Activated CD4-positive, alpha-beta T cell treated with anti-CD3 and anti-CD28 coated beads, Interleukin-2, amount 10 ng/mL, durations not matched to agents 7 days and 5 days (primary cell): ENCODE measurements around the gene RGS16. TPM values are rescaled to one million over a fixed set of nuclear protein-coding genes. Genes with fewer than 3 reads are reported as not detected.
"Not testable (repeated sequence)": the region's sequence is repeated elsewhere in the genome, so short reads cannot be mapped to it uniquely, and the experiment has no call there.

Source experiments
- CTCF ChIA-PET: fragments of 350-600 bp; sonication (Branson Sonifier 250); formaldehyde crosslinking; loops from one replicate; lab custom pipeline; 2021; ENCODE audit warnings: antibody characterized with exemption; lab: Charles Lee
- POLR2A ChIA-PET: fragments of 350-600 bp; sonication (Branson Sonifier 250); formaldehyde crosslinking; loops from one replicate; lab custom pipeline; 2021; ENCODE audit warnings: antibody characterized with exemption; lab: Charles Lee
- DNase-seq: peaks from one replicate; pipeline ENCODE4 v3.0.0-alpha.2; 2020
- H3K27ac Mint-ChIP-seq: one replicate; pipeline ENCODE4 v1.8.0; 2021; ENCODE audit warnings: mild to moderate bottlenecking, moderate library complexity, mixed read lengths
- H3K27me3 Mint-ChIP-seq: one replicate; pipeline ENCODE4 v1.8.0; 2021; ENCODE audit warnings: mixed read lengths
- H3K36me3 Mint-ChIP-seq: one replicate; pipeline ENCODE4 v1.8.0; 2021; ENCODE audit warnings: low read depth, mixed read lengths
- H3K4me1 Mint-ChIP-seq: one replicate; pipeline ENCODE4 v1.8.0; 2021; ENCODE audit warnings: mixed read lengths
- H3K4me3 Mint-ChIP-seq: one replicate; pipeline ENCODE4 v1.8.0; 2021; ENCODE audit warnings: mild to moderate bottlenecking, moderate library complexity, mixed read lengths
- H3K9me3 Mint-ChIP-seq: one replicate; pipeline ENCODE4 v1.8.0; 2021; ENCODE audit warnings: mixed read lengths
- total RNA-seq, 2 experiments: library from RNA; stranded (reverse); gene quantifications; one replicate each; pipeline ENCODE4 v1.2.3, GENCODE V29; 2021

RGS16 gene
- total RNA-seq, 2 experiments from 2014 or later = 1.9 to 2.0 TPM

DNA sequence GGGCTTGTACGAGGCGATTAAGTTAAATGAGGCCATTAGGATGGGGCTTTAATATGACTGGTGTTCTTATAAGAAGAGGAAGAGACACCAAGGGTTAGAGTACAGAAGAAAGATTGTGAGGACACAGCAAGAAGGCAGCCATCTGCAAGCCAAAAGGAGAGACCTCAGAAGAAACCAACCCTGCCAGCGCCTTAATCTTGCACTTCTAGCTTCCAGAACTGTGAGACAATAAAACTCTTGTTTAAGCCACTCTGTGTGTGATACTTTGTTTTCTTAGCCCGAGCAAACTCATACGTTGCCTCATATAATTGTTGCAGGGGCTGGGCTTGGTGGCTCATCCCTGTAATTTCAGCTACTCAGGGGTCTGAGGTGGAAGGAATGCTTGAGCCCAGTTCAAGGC, 33.6 kb upstream of the RGS16 start:
- CTCF ChIA-PET = interaction anchor here (1.7 kb wide), 1 partner anchor 29 kb away, joined by 6 read pairs; no protein-coding TSS in a partner anchor
- peaks cover 4% of the 10 kb centered on the region for H3K4me1 Mint-ChIP-seq
- POLR2A ChIA-PET = no interaction called here
- peaks cover 23% of the 10 kb centered on the region for H3K27me3 Mint-ChIP-seq
- no peak for DNase-seq
- H3K36me3 Mint-ChIP-seq = no peaks in the 10 kb centered on the region
- H3K4me3 Mint-ChIP-seq = no peak overlapping the region
- H3K27ac Mint-ChIP-seq = no peak overlapping the region
- H3K9me3 Mint-ChIP-seq = no peaks in the 10 kb centered on the region

DNA sequence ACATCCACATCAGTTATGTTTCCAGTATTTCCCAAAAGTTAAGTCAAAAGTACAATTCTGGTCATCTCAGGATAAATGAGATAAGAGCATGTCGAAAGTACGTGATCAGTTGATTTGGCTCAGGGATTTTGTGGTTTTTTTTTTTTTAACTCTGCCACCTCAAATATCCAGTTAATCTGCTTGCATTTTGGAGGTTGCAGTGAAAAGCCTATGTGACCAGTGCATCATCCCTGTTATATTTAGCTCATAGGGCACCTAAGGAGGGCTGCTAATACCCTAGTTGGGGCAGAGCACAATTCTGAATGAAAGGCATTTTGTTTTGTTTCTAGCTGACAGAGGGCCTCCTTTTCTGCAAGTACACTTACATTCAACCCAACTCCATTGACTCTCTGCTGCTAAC, 31.7 kb upstream of the RGS16 start:
- H3K27me3 Mint-ChIP-seq = peaks cover 34% of the 10 kb centered on the region
- H3K4me3 Mint-ChIP-seq = no peak overlapping the region
- no peaks in the 10 kb centered on the region for H3K9me3 Mint-ChIP-seq
- DNase-seq = no peak
- H3K27ac Mint-ChIP-seq = no peak overlapping the region
- peaks cover 13% of the 10 kb centered on the region for H3K4me1 Mint-ChIP-seq
- POLR2A ChIA-PET = interaction anchor here (0.6 kb wide), 1 partner anchor 86 kb away, joined by 7 read pairs; no protein-coding TSS in a partner anchor
- CTCF ChIA-PET = interaction anchor here (1.2 kb wide), 1 partner anchor 33 kb away, joined by 3 read pairs; no protein-coding TSS in a partner anchor
- H3K36me3 Mint-ChIP-seq = no peaks in the 10 kb centered on the region

GRCh38 chr1:182634306-182635072, 30.3 kb upstream of the RGS16 start:
- peaks cover 46% of the 10 kb centered on the region for H3K27me3 Mint-ChIP-seq
- H3K4me3 Mint-ChIP-seq = no peak overlapping the region
- H3K36me3 Mint-ChIP-seq = no peaks in the 10 kb centered on the region
- DNase-seq = no peak
- peaks cover 25% of the 10 kb centered on the region for H3K4me1 Mint-ChIP-seq
- ChIA-PET POLR2A (no interaction called here), CTCF (no interaction called here)
- no peak overlapping the region for H3K27ac Mint-ChIP-seq
- H3K9me3 Mint-ChIP-seq = no peaks in the 10 kb centered on the region

- Mint-ChIP-seq H3K27ac (no peak overlapping the region), H3K36me3 (no peaks in the 10 kb centered on the region), H3K4me3 (no peak overlapping the region), H3K9me3 (no peaks in the 10 kb centered on the region), H3K27me3 (peaks cover 52% of the 10 kb centered on the region), H3K4me1 (peaks cover 31% of the 10 kb centered on the region)
- CTCF ChIA-PET = interaction anchor here (1.4 kb wide), 1 partner anchor 190 kb away, joined by 3 read pairs; no protein-coding TSS in a partner anchor
- no peak for DNase-seq
- POLR2A ChIA-PET = no interaction called here
These were observed 29.6 kb upstream of the RGS16 start for GRCh38 chr1:182633657-182634281.

GRCh38 chr1:182633031-182633430, 28.8 kb upstream of the RGS16 start:
- POLR2A ChIA-PET = no interaction called here

GRCh38 chr1:182632441-182632857, 28.3 kb upstream of the RGS16 start:
- H3K9me3 Mint-ChIP-seq = not testable (repeated sequence)

More at GRCh38 chr1:182633031-182633430, 28.8 kb upstream of the RGS16 start:
- Mint-ChIP-seq H3K36me3 (no peaks in the 10 kb centered on the region), H3K4me1 (peaks cover 31% of the 10 kb centered on the region), H3K9me3 (no peaks in the 10 kb centered on the region), H3K27me3 (peaks cover 57% of the 10 kb centered on the region), H3K4me3 (no peak overlapping the region), H3K27ac (no peak overlapping the region)
- CTCF ChIA-PET = interaction anchor here (1.4 kb wide), 1 partner anchor 189 kb away, joined by 3 read pairs; no protein-coding TSS in a partner anchor
- DNase-seq = no peak

GRCh38 chr1:182631954-182632353, 27.8 kb upstream of the RGS16 start:
- Mint-ChIP-seq H3K27me3 (peaks cover 67% of the 10 kb centered on the region), H3K27ac (no peak overlapping the region), H3K4me3 (no peak overlapping the region), H3K4me1 (peaks cover 31% of the 10 kb centered on the region), H3K9me3 (no peaks in the 10 kb centered on the region), H3K36me3 (no peaks in the 10 kb centered on the region)
- no peak for DNase-seq
- ChIA-PET POLR2A (no interaction called here), CTCF (interaction anchor here (1.0 kb wide), 1 partner anchor 15 kb away, joined by 3 read pairs; no protein-coding TSS in a partner anchor)

More at GRCh38 chr1:182632441-182632857, 28.3 kb upstream of the RGS16 start:
- peaks cover 31% of the 10 kb centered on the region for H3K4me1 Mint-ChIP-seq
- H3K27ac Mint-ChIP-seq, H3K4me3 Mint-ChIP-seq, POLR2A ChIA-PET, DNase-seq, H3K36me3 Mint-ChIP-seq: not testable (repeated sequence)
- CTCF ChIA-PET = interaction anchor here (1.4 kb wide), 1 partner anchor 188 kb away, joined by 3 read pairs; no protein-coding TSS in a partner anchor
- peaks cover 63% of the 10 kb centered on the region for H3K27me3 Mint-ChIP-seq

DNA sequence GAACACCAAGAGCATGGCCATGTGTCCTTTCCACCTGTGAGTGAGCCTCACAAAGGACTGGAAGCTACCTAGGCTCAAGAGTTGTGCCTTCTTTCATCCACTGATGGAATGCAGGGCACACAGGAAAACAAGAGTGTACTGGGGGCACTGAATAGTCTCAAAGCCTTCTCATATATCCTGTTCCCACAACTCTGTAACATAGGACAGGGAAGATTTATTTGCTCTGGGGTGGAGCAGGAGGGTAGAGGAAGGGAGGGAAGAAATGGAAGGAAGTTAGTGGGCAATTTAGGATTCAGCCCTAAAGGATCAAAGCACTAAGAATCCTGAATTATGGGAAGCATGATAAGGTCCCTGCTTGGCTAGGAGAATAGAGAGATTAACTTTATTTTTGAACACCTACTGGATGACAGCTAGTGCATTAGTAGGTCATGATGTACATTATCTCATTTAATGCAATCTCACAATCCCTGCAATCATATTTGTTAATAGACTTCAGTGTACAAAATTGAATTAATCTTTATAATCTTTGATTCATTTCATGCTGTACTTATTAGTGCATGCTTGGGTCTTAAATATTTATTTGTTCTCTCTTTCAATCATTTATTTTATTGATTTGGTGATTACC, 27.0 kb upstream of the RGS16 start:
- no peak overlapping the region for H3K27ac Mint-ChIP-seq
- ChIA-PET CTCF (interaction anchor here (1.0 to 2.2 kb wide), 2 partner anchors 10 to 15 kb away, joined by 3 to 4 read pairs; no protein-coding TSS in a partner anchor), POLR2A (no interaction called here)
- no peak for DNase-seq
- no peak overlapping the region for H3K4me3 Mint-ChIP-seq
- H3K27me3 Mint-ChIP-seq = peaks cover 75% of the 10 kb centered on the region
- peaks cover 35% of the 10 kb centered on the region for H3K4me1 Mint-ChIP-seq
- H3K36me3 Mint-ChIP-seq = no peaks in the 10 kb centered on the region
- no peaks in the 10 kb centered on the region for H3K9me3 Mint-ChIP-seq

GRCh38 chr1:182630586-182630985, 26.4 kb upstream of the RGS16 start:
- ChIA-PET CTCF (interaction anchor here (0.5 to 2.5 kb wide), 4 partner anchors 10 to 152 kb away, joined by 3 to 7 read pairs (median 4); no protein-coding TSS in a partner anchor), POLR2A (no interaction called here)
- Mint-ChIP-seq H3K36me3 (no peaks in the 10 kb centered on the region), H3K27ac (no peak overlapping the region), H3K9me3 (no peaks in the 10 kb centered on the region), H3K4me1 (peaks cover 35% of the 10 kb centered on the region), H3K4me3 (no peak overlapping the region), H3K27me3 (peaks cover 75% of the 10 kb centered on the region)
- no peak for DNase-seq

GRCh38 chr1:182629499-182630096, 25.4 kb upstream of the RGS16 start:
- Mint-ChIP-seq H3K9me3 (no peaks in the 10 kb centered on the region), H3K27ac (no peak overlapping the region), H3K27me3 (peaks cover 80% of the 10 kb centered on the region), H3K4me1 (peaks cover 39% of the 10 kb centered on the region), H3K36me3 (no peaks in the 10 kb centered on the region), H3K4me3 (no peak overlapping the region)
- POLR2A ChIA-PET = no interaction called here
- CTCF ChIA-PET = interaction anchor here (0.8 to 2.5 kb wide), 6 partner anchors 9 to 153 kb away, joined by 3 to 7 read pairs (median 4); no protein-coding TSS in a partner anchor
- DNase-seq = peak; percentile 22

- DNase-seq = no peak
These were observed 24.9 kb upstream of the RGS16 start for GRCh38 chr1:182629080-182629479.

DNA sequence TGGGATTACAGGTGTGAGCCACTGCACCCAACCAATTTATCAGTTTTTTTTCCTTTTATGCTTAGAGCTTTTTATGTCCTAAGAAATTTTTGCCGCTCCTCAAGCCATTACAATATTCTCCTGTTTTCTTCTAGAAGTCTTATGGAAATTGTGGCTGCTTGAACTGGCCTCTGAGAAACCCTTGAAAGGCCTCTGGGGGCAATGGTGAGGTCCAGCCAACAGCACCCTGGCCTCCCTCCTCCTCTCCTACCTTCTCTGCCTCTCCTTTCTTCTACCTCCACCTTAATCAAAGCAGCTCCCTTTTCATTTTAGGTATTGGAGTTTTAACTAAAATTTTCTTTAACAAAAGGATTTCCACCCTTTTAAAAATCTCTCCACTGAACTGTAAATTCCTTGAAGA, 24.5 kb upstream of the RGS16 start:
- CTCF ChIA-PET = interaction anchor here (0.8 to 2.5 kb wide), 6 partner anchors 9 to 154 kb away, joined by 3 to 7 read pairs (median 4); no protein-coding TSS in a partner anchor
- Mint-ChIP-seq H3K27ac (no peak overlapping the region), H3K9me3 (no peaks in the 10 kb centered on the region), H3K4me1 (peaks cover 43% of the 10 kb centered on the region), H3K36me3 (no peaks in the 10 kb centered on the region), H3K27me3 (peaks cover 77% of the 10 kb centered on the region), H3K4me3 (no peak overlapping the region)
- no peak for DNase-seq
- POLR2A ChIA-PET = no interaction called here

More at GRCh38 chr1:182629080-182629479, 24.9 kb upstream of the RGS16 start:
- Mint-ChIP-seq H3K9me3 (no peaks in the 10 kb centered on the region), H3K36me3 (no peaks in the 10 kb centered on the region), H3K4me1 (peaks cover 43% of the 10 kb centered on the region), H3K4me3 (no peak overlapping the region), H3K27ac (no peak overlapping the region), H3K27me3 (peaks cover 77% of the 10 kb centered on the region)
- POLR2A ChIA-PET = no interaction called here
- CTCF ChIA-PET = interaction anchor here (0.8 to 2.5 kb wide), 6 partner anchors 10 to 154 kb away, joined by 3 to 7 read pairs (median 4); no protein-coding TSS in a partner anchor
